CD14-positive monocyte (primary cell): Measurements from ENCODE around the gene PHC2. TPM values are rescaled to one million over a fixed set of nuclear protein-coding genes. Genes with fewer than 3 reads are reported as not detected.

ENCODE experiments used
- DNase-seq, 3 donors: peaks; one replicate each; pipeline ENCODE4 v3.0.0-alpha.2; 2011 to 2022
- H2AFZ ChIP-seq: 2 replicates; pipeline ENCODE4 v1.6.0; 2012; ENCODE audit warnings: mild to moderate bottlenecking, low read depth, low read length, inconsistent platforms; ENCODE audit not compliant: insufficient read depth, poor library complexity, severe bottlenecking
- H3K27ac ChIP-seq, 2 donors: 1 replicate in 1 of 2; 2 replicates in 1 of 2; pipeline ENCODE4 v1.5.1; 2012 to 2013; ENCODE audit warnings: low read length in 2 of 2, control low read depth in 1 of 2, inconsistent platforms in 1 of 2, low read depth in 1 of 2, mild to moderate bottlenecking in 1 of 2
- H3K27me3 ChIP-seq, 2 donors: one replicate each; pipeline versions ENCODE4 v1.6.0 to v1.6.1; 2011 to 2013; ENCODE audit warnings: low read length in 2 of 2; ENCODE audit not compliant: control insufficient read depth in 2 of 2, insufficient read depth in 2 of 2
- H3K36me3 ChIP-seq, 2 donors: replicated peaks in 1 of 2; 1 replicate in 1 of 2; 2 replicates in 1 of 2; pipeline versions ENCODE4 v1.5.1 to v1.6.1; 2012 to 2013; ENCODE audit warnings: low read length in 2 of 2, control low read depth in 1 of 2, inconsistent platforms in 1 of 2, mild to moderate bottlenecking in 1 of 2; ENCODE audit not compliant: insufficient read depth in 2 of 2, control insufficient read depth in 1 of 2
- H3K4me1 ChIP-seq, 2 donors: 1 replicate in 1 of 2; 2 replicates in 1 of 2; pipeline versions ENCODE4 v1.5.1 to v1.6.1; 2012 to 2013; ENCODE audit warnings: low read length in 2 of 2, control low read depth in 1 of 2, inconsistent platforms in 1 of 2, mild to moderate bottlenecking in 1 of 2, moderate library complexity in 1 of 2; ENCODE audit not compliant: insufficient read depth in 2 of 2, control insufficient read depth in 1 of 2
- H3K4me2 ChIP-seq: replicated peaks from 2 replicates; pipeline ENCODE3; 2012; ENCODE audit warnings: low read length, moderate library complexity, mild to moderate bottlenecking; ENCODE audit not compliant: poor library complexity, severe bottlenecking; ENCODE audit errors: extremely low read depth
- H3K4me3 ChIP-seq, 3 experiments: fragments of 200-600 bp in 1 of 3; sonication (generic) in 1 of 3; replicated peaks in 1 of 3; 1 replicate in 2 of 3; 2 replicates in 1 of 3; pipeline ENCODE4 v1.5.1; 2011 to 2013; ENCODE audit warnings: low read length in 3 of 3, mild to moderate bottlenecking in 3 of 3, control low read depth in 2 of 3, low read depth in 2 of 3, inconsistent platforms in 1 of 3, moderate library complexity in 1 of 3
- H3K79me2 ChIP-seq: 2 replicates; pipeline ENCODE4 v1.6.0; 2012; ENCODE audit warnings: mild to moderate bottlenecking, control low read depth, inconsistent platforms, low read length, moderate library complexity; ENCODE audit not compliant: insufficient read depth
- H3K9ac ChIP-seq: 2 replicates; pipeline ENCODE4 v1.6.0; 2017; ENCODE audit warnings: low read length, mild to moderate bottlenecking; ENCODE audit not compliant: insufficient read depth, poor library complexity, severe bottlenecking
- H3K9me3 ChIP-seq, 2 donors: replicated peaks in 1 of 2; 1 replicate in 1 of 2; 2 replicates in 1 of 2; pipeline versions ENCODE4 v1.5.1 to v1.6.1; 2012 to 2013; ENCODE audit warnings: low read length in 2 of 2, control low read depth in 1 of 2; ENCODE audit not compliant: control insufficient read depth in 1 of 2, insufficient read depth in 1 of 2
- H4K20me1 ChIP-seq: 2 replicates; pipeline ENCODE4 v1.6.0; 2012; ENCODE audit warnings: mild to moderate bottlenecking, low read length, control low read depth, moderate library complexity; ENCODE audit not compliant: insufficient read depth
- H3K27ac Mint-ChIP-seq, 7 donors: one replicate each; pipeline ENCODE4 v1.8.0; 2020; ENCODE audit warnings: mild to moderate bottlenecking in 7 of 7, mixed read lengths in 7 of 7, moderate library complexity in 6 of 7, inconsistent platforms in 2 of 7
- H3K27me3 Mint-ChIP-seq, 3 donors: one replicate each; pipeline ENCODE4 v1.8.0; 2021 to 2022; ENCODE audit warnings: low read depth in 3 of 3, mild to moderate bottlenecking in 3 of 3, mixed read lengths in 3 of 3, moderate library complexity in 3 of 3, inconsistent platforms in 1 of 3
- H3K36me3 Mint-ChIP-seq, 2 donors: one replicate each; pipeline ENCODE4 v1.8.0; 2020; ENCODE audit warnings: mixed read lengths in 2 of 2, inconsistent platforms in 1 of 2, mild to moderate bottlenecking in 1 of 2
- H3K4me1 Mint-ChIP-seq: one replicate; pipeline ENCODE4 v1.8.0; 2020; ENCODE audit warnings: mild to moderate bottlenecking, mixed read lengths
- H3K4me3 Mint-ChIP-seq, 2 donors: one replicate each; pipeline ENCODE4 v1.8.0; 2020; ENCODE audit warnings: mild to moderate bottlenecking in 2 of 2, mixed read lengths in 2 of 2, moderate library complexity in 1 of 2
- H3K9me3 Mint-ChIP-seq, 7 donors: one replicate each; pipeline ENCODE4 v1.8.0; 2020 to 2022; ENCODE audit warnings: mixed read lengths in 7 of 7, mild to moderate bottlenecking in 6 of 7, moderate library complexity in 6 of 7, inconsistent platforms in 2 of 7
- CTCF ChIP-seq: fragments of 200-600 bp; IDR thresholded peaks from one replicate; pipeline ENCODE4 v1.8.0; 2022; ENCODE audit warnings: antibody characterized with exemption, mild to moderate bottlenecking
- whole genome bisulfite sequencing: methylation state at CpG from one replicate; pipeline ENCODE4 v1.1.5; 2013; ENCODE audit warnings: missing lambda C conversion rate; ENCODE audit not compliant: insufficient coverage; 5-methylcytosine and 5-hydroxymethylcytosine counted together
- intact Hi-C, 2 donors: fragments of 100-400 bp; cut with micrococcal nuclease; formaldehyde crosslinking; loops; one replicate each; pipeline versions ENCODE4 v1.15.0 to v1.15.1; 2023
- polyA plus RNA-seq, 3 donors: library from polyadenylated mRNA; depleted of rRNA in 1 of 3; unstranded in 2 of 3; stranded (reverse) in 1 of 3; fragments of 300-500 nt in 2 of 3; fragments of >200 nt in 1 of 3; fragmentation: Illumina TruSeq in 2 of 3; gene quantifications; 1 replicate in 2 of 3; 2 replicates in 1 of 3; pipeline ENCODE4 v1.2.3, GENCODE V29; 2012 to 2021

PHC2 gene
- polyA plus RNA-seq, 3 donors, result 18.9 to 85.3 (median 53.1) TPM

GRCh38 chr1:33321178-33321577, 109.7 kb downstream of the PHC2 start:
- peaks cover 37 to 49% of the 10 kb centered on the region in 2 donors for H3K36me3 Mint-ChIP-seq
- DNase-seq, result no peak
- no peak overlapping the region for H3K4me2 ChIP-seq
- H3K4me3 Mint-ChIP-seq, result no peak overlapping the region
- H3K27ac ChIP-seq, result no peak overlapping the region
- no peaks in the 10 kb centered on the region for H3K9me3 ChIP-seq
- no peak for TF ChIP-seq CTCF
- H3K9ac ChIP-seq, result no peak overlapping the region
- H3K4me1 ChIP-seq, result peaks cover 10% of the 10 kb centered on the region in 2 donors
- H3K27me3 Mint-ChIP-seq, result peaks cover 8 to 16% (median 10%) of the 10 kb centered on the region in 3 donors
- WGBS, result 82% methylated on average over 2 of the region's 5 CpGs
- H3K4me3 ChIP-seq, result no peak overlapping the region
- peaks cover 0 to 3% of the 10 kb centered on the region in 2 donors for H3K27me3 ChIP-seq
- intact Hi-C loops, result no loop called here
- H3K9me3 Mint-ChIP-seq, result peaks cover 0 to 3% (median 0%) of the 10 kb centered on the region in 7 donors
- peaks cover 8% of the 10 kb centered on the region for H3K4me1 Mint-ChIP-seq
- H3K79me2 ChIP-seq, result peaks cover 10% of the 10 kb centered on the region
- peaks cover 41 to 42% of the 10 kb centered on the region in 2 donors for H3K36me3 ChIP-seq
- peak overlapping the region in 1 of 7 donors; percentile 30 for H3K27ac Mint-ChIP-seq
- peaks cover 41% of the 10 kb centered on the region for H4K20me1 ChIP-seq
- no peak overlapping the region for H2AFZ ChIP-seq

- no peak for TF ChIP-seq CTCF
- Histone ChIP-seq H3K4me2 (no peak within 1 kb of the TSS), H3K27me3 (peaks cover 0 to 3% of the 10 kb centered on the region in 2 donors), H3K27ac (no peak within 1 kb of the TSS), H2AFZ (no peak within 1 kb of the TSS), H3K36me3 (peaks cover 37% of the 10 kb centered on the region in 2 donors), H3K4me1 (peaks cover 5 to 6% of the 10 kb centered on the region in 2 donors), H3K9ac (no peak within 1 kb of the TSS), H3K79me2 (peaks cover 6% of the 10 kb centered on the region), H3K4me3 (no peak within 1 kb of the TSS), H3K9me3 (no peaks in the 10 kb centered on the region), H4K20me1 (peaks cover 39% of the 10 kb centered on the region)
- H3K4me3 Mint-ChIP-seq, result no peak within 1 kb of the TSS
- 92% methylated on average over 2 of the region's 8 CpGs for WGBS
- peaks cover 8 to 16% (median 10%) of the 10 kb centered on the region in 3 donors for H3K27me3 Mint-ChIP-seq
- DNase-seq, result no peak
- peaks cover 3% of the 10 kb centered on the region for H3K4me1 Mint-ChIP-seq
- intact Hi-C loops, result no loop called here
- H3K36me3 Mint-ChIP-seq, result peaks cover 32 to 44% of the 10 kb centered on the region in 2 donors
- H3K9me3 Mint-ChIP-seq, result peaks cover 0 to 3% (median 0%) of the 10 kb centered on the region in 7 donors
- H3K27ac Mint-ChIP-seq, result peak within 1 kb of the TSS in 2 of 7 donors; percentile 30 to 73
Measured at GRCh38 chr1:33320619-33321165, 110.2 kb downstream of the PHC2 start, which contains the start of gene A3GALT2. TSS of gene A3GALT2 (minus strand) at chr1:33321098. CDS start at chr1:33321098, 0 bp downstream.
